Measurements from ENCODE around the gene ATOX1. TPM values are rescaled to one million over a fixed set of nuclear protein-coding genes. Genes with fewer than 3 reads are reported as not detected.

ATOX1 gene
- total RNA-seq, 1 experiment from 2014 or later = 202 TPM

GRCh38 chr5:151798674-151799073 is 40.2 kb upstream of the ATOX1 start:
- no peak overlapping the region for H3K4me3 ChIP-seq (ENCODE audit: low read depth in 2 of 2, low read length in 2 of 2)
- intact Hi-C loops (cut with micrococcal nuclease; ENCODE audit: unreplicated experiment) (no loop called here), in situ Hi-C loops (cut with HindIII; ENCODE audit: low pct_unique_long_range_greater_than_20kb, low sequenced_read_pairs) (no loop called here)
- ATAC-seq = no peak
- no peaks in the 10 kb centered on the region for H3K27me3 ChIP-seq (ENCODE audit: control insufficient read depth, insufficient read depth, low read length)
- POLR2A ChIA-PET = no interaction called here
- CTCF ChIA-PET = no interaction called here
- BruUV-seq (replicated peaks) = no TSS peak
- no peaks in the 10 kb centered on the region for H3K4me1 ChIP-seq (ENCODE audit: control insufficient read depth, insufficient read depth, low read length)
- TF ChIP-seq CTCF (IDR thresholded peaks at IDR 0.05) (no peak), SIN3A (IDR thresholded peaks at IDR 0.05; ENCODE audit: borderline replicate concordance, insufficient read depth, low read depth, low read length) (no peak), POLR2AphosphoS5 (IDR thresholded peaks at IDR 0.05; ENCODE audit: low read depth, low read length) (no peak), TCF7L2 (IDR thresholded peaks at IDR 0.05; ENCODE audit: low read depth, low read length) (no peak), REST (IDR thresholded peaks at IDR 0.05; ENCODE audit: insufficient read depth in 1 of 2, low read depth in 2 of 2, low read length in 1 of 2) (no peak)
- H3K36me3 ChIP-seq (ENCODE audit: control insufficient read depth, insufficient read depth, low read length) = peaks cover 56% of the 10 kb centered on the region
- H3K27ac ChIP-seq (ENCODE audit: low read length) = no peak overlapping the region
- H3K9me3 ChIP-seq (ENCODE audit: control insufficient read depth, insufficient read depth, low read depth, low read length) = no peaks in the 10 kb centered on the region
- no peak for DNase-seq (ENCODE audit: low read depth, low spot score)

DNA sequence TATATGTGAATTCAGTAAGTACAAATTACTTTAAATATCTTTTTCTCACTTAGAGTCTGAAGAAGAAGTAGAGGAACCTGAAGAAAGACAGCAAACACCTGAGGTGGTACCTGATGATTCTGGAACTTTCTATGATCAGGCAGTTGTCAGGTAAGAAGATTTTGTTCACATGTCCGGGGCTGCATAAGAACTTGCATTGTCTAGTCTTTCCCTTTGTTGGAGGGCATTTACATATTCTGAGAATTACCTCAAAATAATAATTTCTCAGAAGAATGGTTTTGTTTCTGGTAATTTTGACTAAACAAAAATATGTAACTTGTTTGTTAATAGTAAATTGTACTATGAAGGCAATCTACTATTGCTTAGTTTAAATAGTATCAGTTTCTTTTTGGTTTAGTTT is 37.0 kb upstream of the ATOX1 start:
- H3K4me3 ChIP-seq (ENCODE audit: low read depth in 2 of 2, low read length in 2 of 2) = no peak overlapping the region
- no peaks in the 10 kb centered on the region for H3K4me1 ChIP-seq (ENCODE audit: control insufficient read depth, insufficient read depth, low read length)
- in situ Hi-C loops (cut with HindIII; ENCODE audit: low pct_unique_long_range_greater_than_20kb, low sequenced_read_pairs) = no loop called here
- H3K27ac ChIP-seq (ENCODE audit: low read length) = no peak overlapping the region
- intact Hi-C loops (cut with micrococcal nuclease; ENCODE audit: unreplicated experiment) = no loop called here
- ChIA-PET CTCF (no interaction called here), POLR2A (no interaction called here)
- H3K9me3 ChIP-seq (ENCODE audit: control insufficient read depth, insufficient read depth, low read depth, low read length) = no peaks in the 10 kb centered on the region
- no TSS peak for BruUV-seq (replicated peaks)
- H3K27me3 ChIP-seq (ENCODE audit: control insufficient read depth, insufficient read depth, low read length) = no peaks in the 10 kb centered on the region
- TF ChIP-seq REST (IDR thresholded peaks at IDR 0.05; ENCODE audit: insufficient read depth in 1 of 2, low read depth in 2 of 2, low read length in 1 of 2) (no peak), CTCF (IDR thresholded peaks at IDR 0.05) (no peak), POLR2AphosphoS5 (IDR thresholded peaks at IDR 0.05; ENCODE audit: low read depth, low read length) (no peak), TCF7L2 (IDR thresholded peaks at IDR 0.05; ENCODE audit: low read depth, low read length) (no peak), SIN3A (IDR thresholded peaks at IDR 0.05; ENCODE audit: borderline replicate concordance, insufficient read depth, low read depth, low read length) (no peak)
- peaks cover 62% of the 10 kb centered on the region for H3K36me3 ChIP-seq (ENCODE audit: control insufficient read depth, insufficient read depth, low read length)
- DNase-seq (ENCODE audit: low read depth, low spot score) (no peak), ATAC-seq (no peak)
